Activated CD8-positive, alpha-beta T cell treated with anti-CD3 and anti-CD28 coated beads for 36 hours (primary cell): ENCODE results near the gene SORBS2. TPM values are rescaled to one million over a fixed set of nuclear protein-coding genes. Genes with fewer than 3 reads are reported as not detected.
"Not testable (repeated sequence)": the region's sequence is repeated elsewhere in the genome, so short reads cannot be mapped to it uniquely, and the experiment has no call there.

Experiments used
- ATAC-seq: fragments of 200-7000 bp; cut with Tn5 transposase; one replicate; pipeline ENCODE4 v1.10.0; 2021; ENCODE audit warnings: mild to moderate bottlenecking, moderate library complexity
- CTCF ChIA-PET: fragments of 350-600 bp; sonication (Branson Sonifier 250); formaldehyde crosslinking; loops from one replicate; lab custom pipeline; 2021; ENCODE audit warnings: antibody characterized with exemption; lab: Charles Lee
- POLR2A ChIA-PET: fragments of 350-600 bp; sonication (Branson Sonifier 250); formaldehyde crosslinking; loops from one replicate; lab custom pipeline; 2021; ENCODE audit warnings: antibody characterized with exemption; lab: Charles Lee
- DNase-seq: peaks from one replicate; pipeline ENCODE4 v3.0.0-alpha.2; 2020
- H3K27ac Mint-ChIP-seq: one replicate; pipeline ENCODE4 v1.8.0; 2021; ENCODE audit warnings: mild to moderate bottlenecking, mixed read lengths
- H3K27me3 Mint-ChIP-seq: one replicate; pipeline ENCODE4 v1.8.0; 2021; ENCODE audit warnings: mixed read lengths
- H3K36me3 Mint-ChIP-seq: one replicate; pipeline ENCODE4 v1.8.0; 2021; ENCODE audit warnings: low read depth, mixed read lengths
- H3K4me1 Mint-ChIP-seq: one replicate; pipeline ENCODE4 v1.8.0; 2021; ENCODE audit warnings: low read depth, mixed read lengths
- H3K4me3 Mint-ChIP-seq: one replicate; pipeline ENCODE4 v1.8.0; 2021; ENCODE audit warnings: mild to moderate bottlenecking, moderate library complexity, mixed read lengths
- H3K9me3 Mint-ChIP-seq: one replicate; pipeline ENCODE4 v1.8.0; 2021; ENCODE audit warnings: mixed read lengths
- CTCF ChIP-seq: fragments of 200-600 bp; IDR thresholded peaks from one replicate; pipeline ENCODE4 v1.8.0; 2022; ENCODE audit warnings: antibody characterized with exemption, mild to moderate bottlenecking
- intact Hi-C: fragments of 100-400 bp; cut with micrococcal nuclease; formaldehyde crosslinking; loops from one replicate; pipeline ENCODE4 v1.10.0; 2022
- total RNA-seq, 2 experiments: library from RNA; stranded (reverse); gene quantifications; one replicate each; pipeline ENCODE4 v1.2.3, GENCODE V29; 2021

The SORBS2 gene
- total RNA-seq, 2 experiments from 2014 or later: not detected

- POLR2A ChIA-PET: no interaction called here
- CTCF ChIA-PET: no interaction called here
- no peaks in the 10 kb centered on the region for H3K9me3 Mint-ChIP-seq
- H3K4me3 Mint-ChIP-seq: no peak overlapping the region
- TF ChIP-seq CTCF: no peak
- peaks cover 4% of the 10 kb centered on the region for H3K27me3 Mint-ChIP-seq
- ATAC-seq (no peak), DNase-seq (no peak)
- intact Hi-C loops: no loop called here
- H3K4me1 Mint-ChIP-seq: no peaks in the 10 kb centered on the region
- no peaks in the 10 kb centered on the region for H3K36me3 Mint-ChIP-seq
- H3K27ac Mint-ChIP-seq: no peak overlapping the region
Observed at GRCh38 chr4:185719500-185719858, 92.5 kb downstream of the SORBS2 start.

GRCh38 chr4:185718578-185719499 is 93.2 kb downstream of the SORBS2 start:
- no peak overlapping the region for H3K27ac Mint-ChIP-seq

GRCh38 chr4:185717377-185717741 is 94.6 kb downstream of the SORBS2 start:
- Mint-ChIP-seq H3K4me1 (no peaks in the 10 kb centered on the region), H3K27ac (no peak overlapping the region), H3K4me3 (no peak overlapping the region), H3K27me3 (peaks cover 7% of the 10 kb centered on the region), H3K36me3 (no peaks in the 10 kb centered on the region), H3K9me3 (no peaks in the 10 kb centered on the region)
- no peak for TF ChIP-seq CTCF
- ATAC-seq: no peak
- POLR2A ChIA-PET: no interaction called here
- intact Hi-C loops: no loop called here
- CTCF ChIA-PET: no interaction called here
- DNase-seq: no peak

More at GRCh38 chr4:185718578-185719499, 93.2 kb downstream of the SORBS2 start:
- Mint-ChIP-seq H3K4me3 (no peak overlapping the region), H3K27me3 (peaks cover 2% of the 10 kb centered on the region), H3K36me3 (no peaks in the 10 kb centered on the region), H3K4me1 (no peaks in the 10 kb centered on the region), H3K9me3 (no peaks in the 10 kb centered on the region)
- POLR2A ChIA-PET: no interaction called here
- no peak for ATAC-seq
- intact Hi-C loops: no loop called here
- no peak for TF ChIP-seq CTCF
- CTCF ChIA-PET: no interaction called here
- no peak for DNase-seq

- H3K36me3 Mint-ChIP-seq: no peaks in the 10 kb centered on the region
- POLR2A ChIA-PET: no interaction called here
- H3K27me3 Mint-ChIP-seq: peaks cover 7% of the 10 kb centered on the region
- no peak for DNase-seq
- H3K4me1 Mint-ChIP-seq: no peaks in the 10 kb centered on the region
- intact Hi-C loops: no loop called here
- no peaks in the 10 kb centered on the region for H3K9me3 Mint-ChIP-seq
- H3K27ac Mint-ChIP-seq: no peak overlapping the region
- CTCF ChIA-PET: no interaction called here
- H3K4me3 Mint-ChIP-seq: no peak overlapping the region
- TF ChIP-seq CTCF: no peak
- no peak for ATAC-seq
Observed at GRCh38 chr4:185716577-185717376, 95.2 kb downstream of the SORBS2 start.

- POLR2A ChIA-PET: no interaction called here
- TF ChIP-seq CTCF: no peak
- DNase-seq: no peak
- peaks cover 8% of the 10 kb centered on the region for H3K27me3 Mint-ChIP-seq
- H3K4me1 Mint-ChIP-seq: no peaks in the 10 kb centered on the region
- ATAC-seq: no peak
- CTCF ChIA-PET: no interaction called here
- H3K36me3 Mint-ChIP-seq: no peaks in the 10 kb centered on the region
- intact Hi-C loops: no loop called here
- H3K9me3 Mint-ChIP-seq: no peaks in the 10 kb centered on the region
- H3K4me3 Mint-ChIP-seq: no peak overlapping the region
- no peak overlapping the region for H3K27ac Mint-ChIP-seq
Observed at GRCh38 chr4:185716141-185716551, 95.8 kb downstream of the SORBS2 start.

- H3K27me3 Mint-ChIP-seq, H3K36me3 Mint-ChIP-seq, H3K4me1 Mint-ChIP-seq, CTCF ChIA-PET, H3K27ac Mint-ChIP-seq, intact Hi-C loops, H3K4me3 Mint-ChIP-seq, ATAC-seq, DNase-seq, POLR2A ChIA-PET, H3K9me3 Mint-ChIP-seq: not testable (repeated sequence)
Observed at GRCh38 chr4:185714524-185714923, 97.5 kb downstream of the SORBS2 start.
